Activated CD4-positive, alpha-beta T cell treated with anti-CD3 and anti-CD28 coated beads for 36 hours (primary cell): Measurements from ENCODE around the gene ADGRV1. TPM values are rescaled to one million over a fixed set of nuclear protein-coding genes. Genes with fewer than 3 reads are reported as not detected.
"Not testable (repeated sequence)": the region's sequence is repeated elsewhere in the genome, so short reads cannot be mapped to it uniquely, and the experiment has no call there.

Experiments used
- ATAC-seq: fragments of 200-7000 bp; cut with Tn5 transposase; one replicate; pipeline ENCODE4 v1.10.0; 2021; ENCODE audit warnings: mild to moderate bottlenecking, moderate library complexity
- CTCF ChIA-PET: fragments of 350-600 bp; sonication (Branson Sonifier 250); formaldehyde crosslinking; loops from one replicate; lab custom pipeline; 2021; ENCODE audit warnings: antibody characterized with exemption; lab: Charles Lee
- POLR2A ChIA-PET: fragments of 350-600 bp; sonication (Branson Sonifier 250); formaldehyde crosslinking; loops from one replicate; lab custom pipeline; 2021; ENCODE audit warnings: antibody characterized with exemption, inconsistent platforms; lab: Charles Lee
- DNase-seq: peaks from one replicate; pipeline ENCODE4 v3.0.0-alpha.2; 2020
- H3K27ac Mint-ChIP-seq: one replicate; pipeline ENCODE4 v1.8.0; 2021; ENCODE audit warnings: mixed read lengths
- H3K27me3 Mint-ChIP-seq: one replicate; pipeline ENCODE4 v1.8.0; 2021; ENCODE audit warnings: mixed read lengths
- H3K36me3 Mint-ChIP-seq: one replicate; pipeline ENCODE4 v1.8.0; 2021; ENCODE audit warnings: low read depth, mixed read lengths
- H3K4me1 Mint-ChIP-seq: one replicate; pipeline ENCODE4 v1.8.0; 2021; ENCODE audit warnings: mixed read lengths
- H3K4me3 Mint-ChIP-seq: one replicate; pipeline ENCODE4 v1.8.0; 2021; ENCODE audit warnings: mild to moderate bottlenecking, moderate library complexity, mixed read lengths
- H3K9me3 Mint-ChIP-seq: one replicate; pipeline ENCODE4 v1.8.0; 2021; ENCODE audit warnings: low read depth, mixed read lengths
- intact Hi-C, 2 experiments: fragments of 100-400 bp; cut with DNase I in 1 of 2; cut with micrococcal nuclease in 1 of 2; formaldehyde crosslinking; loops; one replicate each; pipeline versions ENCODE4 v1.14.2 to v1.15.1; 2022 to 2024; cut with DNase I, micrococcal nuclease
- total RNA-seq, 2 experiments: library from RNA; stranded (reverse); gene quantifications; one replicate each; pipeline ENCODE4 v1.2.3, GENCODE V29; 2021

Gene ADGRV1
- total RNA-seq, 2 experiments from 2014 or later: 0.02 to 0.12 TPM

- CTCF ChIA-PET: no interaction called here
- POLR2A ChIA-PET: no interaction called here
- H3K4me1 Mint-ChIP-seq: no peaks in the 10 kb centered on the region
- no peak overlapping the region for H3K4me3 Mint-ChIP-seq
- H3K27me3 Mint-ChIP-seq: no peaks in the 10 kb centered on the region
- no peak for ATAC-seq
- no peak for DNase-seq
- no peaks in the 10 kb centered on the region for H3K36me3 Mint-ChIP-seq
- intact Hi-C loops: no loop called here
- no peak overlapping the region for H3K27ac Mint-ChIP-seq
- no peaks in the 10 kb centered on the region for H3K9me3 Mint-ChIP-seq
These were observed 98.4 kb downstream of the ADGRV1 start for GRCh38 chr5:90657030-90657429.

- Mint-ChIP-seq H3K9me3 (no peaks in the 10 kb centered on the region), H3K27me3 (no peaks in the 10 kb centered on the region), H3K4me3 (no peak overlapping the region), H3K27ac (no peak overlapping the region), H3K4me1 (no peaks in the 10 kb centered on the region), H3K36me3 (no peaks in the 10 kb centered on the region)
- intact Hi-C loops: no loop called here
- ATAC-seq (no peak), DNase-seq (no peak)
- ChIA-PET CTCF (no interaction called here), POLR2A (no interaction called here)
These were observed 99.2 kb downstream of the ADGRV1 start for GRCh38 chr5:90657788-90658187.

- no peaks in the 10 kb centered on the region for H3K36me3 Mint-ChIP-seq
- no peak for DNase-seq
- CTCF ChIA-PET: no interaction called here
- no peak for ATAC-seq
- H3K27me3 Mint-ChIP-seq: no peaks in the 10 kb centered on the region
- H3K4me1 Mint-ChIP-seq: no peaks in the 10 kb centered on the region
- intact Hi-C loops: no loop called here
- H3K9me3 Mint-ChIP-seq: no peaks in the 10 kb centered on the region
- H3K4me3 Mint-ChIP-seq: no peak overlapping the region
- POLR2A ChIA-PET: no interaction called here
- no peak overlapping the region for H3K27ac Mint-ChIP-seq
These were observed 100.0 kb downstream of the ADGRV1 start for GRCh38 chr5:90658620-90659019.

- POLR2A ChIA-PET, H3K4me3 Mint-ChIP-seq, H3K36me3 Mint-ChIP-seq, H3K27ac Mint-ChIP-seq, ATAC-seq, DNase-seq, H3K9me3 Mint-ChIP-seq, intact Hi-C loops, H3K27me3 Mint-ChIP-seq, H3K4me1 Mint-ChIP-seq: not testable (repeated sequence)
- CTCF ChIA-PET: interaction anchor here (0.7 kb wide), 1 partner anchor 115 kb away, joined by 5 read pairs; no protein-coding TSS in a partner anchor
These were observed 109.5 kb downstream of the ADGRV1 start for GRCh38 chr5:90668079-90668565.

GRCh38 chr5:90675222-90675621 lies 116.6 kb downstream of the ADGRV1 start:
- intact Hi-C loops: no loop called here
- no peaks in the 10 kb centered on the region for H3K9me3 Mint-ChIP-seq
- no peak for ATAC-seq

GRCh38 chr5:90680921-90681563 lies 122.4 kb downstream of the ADGRV1 start:
- no peak overlapping the region for H3K27ac Mint-ChIP-seq
- H3K36me3 Mint-ChIP-seq: no peaks in the 10 kb centered on the region
- ATAC-seq (no peak), DNase-seq (no peak)
- ChIA-PET POLR2A (no interaction called here), CTCF (no interaction called here)
- intact Hi-C loops: no loop called here
- H3K4me1 Mint-ChIP-seq: no peaks in the 10 kb centered on the region
- no peak overlapping the region for H3K4me3 Mint-ChIP-seq
- H3K27me3 Mint-ChIP-seq: no peaks in the 10 kb centered on the region
- H3K9me3 Mint-ChIP-seq: no peaks in the 10 kb centered on the region

More at GRCh38 chr5:90675222-90675621, 116.6 kb downstream of the ADGRV1 start:
- H3K4me1 Mint-ChIP-seq: no peaks in the 10 kb centered on the region
- H3K36me3 Mint-ChIP-seq: no peaks in the 10 kb centered on the region
- H3K27me3 Mint-ChIP-seq: no peaks in the 10 kb centered on the region
- no peak overlapping the region for H3K27ac Mint-ChIP-seq
- ChIA-PET CTCF (no interaction called here), POLR2A (no interaction called here)
- no peak overlapping the region for H3K4me3 Mint-ChIP-seq
- no peak for DNase-seq

- no peaks in the 10 kb centered on the region for H3K36me3 Mint-ChIP-seq
- POLR2A ChIA-PET: no interaction called here
- CTCF ChIA-PET: no interaction called here
- ATAC-seq (no peak), DNase-seq (no peak)
- no peak overlapping the region for H3K4me3 Mint-ChIP-seq
- H3K27me3 Mint-ChIP-seq: no peaks in the 10 kb centered on the region
- intact Hi-C loops: no loop called here
- no peak overlapping the region for H3K27ac Mint-ChIP-seq
- H3K9me3 Mint-ChIP-seq: no peaks in the 10 kb centered on the region
- H3K4me1 Mint-ChIP-seq: no peaks in the 10 kb centered on the region
These were observed 123.7 kb downstream of the ADGRV1 start for GRCh38 chr5:90682278-90682677.

- Mint-ChIP-seq H3K4me1 (no peaks in the 10 kb centered on the region), H3K27ac (no peak overlapping the region), H3K4me3 (no peak overlapping the region), H3K36me3 (no peaks in the 10 kb centered on the region), H3K27me3 (no peaks in the 10 kb centered on the region), H3K9me3 (no peaks in the 10 kb centered on the region)
- DNase-seq: no peak
- POLR2A ChIA-PET: no interaction called here
- intact Hi-C loops: no loop called here
- ATAC-seq: no peak
- CTCF ChIA-PET: no interaction called here
These were observed 126.9 kb downstream of the ADGRV1 start for GRCh38 chr5:90685425-90686022.

GRCh38 chr5:90686363-90686762 lies 127.8 kb downstream of the ADGRV1 start:
- H3K27ac Mint-ChIP-seq, H3K4me1 Mint-ChIP-seq, DNase-seq, CTCF ChIA-PET, intact Hi-C loops, H3K27me3 Mint-ChIP-seq, H3K36me3 Mint-ChIP-seq, H3K4me3 Mint-ChIP-seq, POLR2A ChIA-PET, ATAC-seq, H3K9me3 Mint-ChIP-seq: not testable (repeated sequence)

- H3K36me3 Mint-ChIP-seq, CTCF ChIA-PET, ATAC-seq, intact Hi-C loops, H3K9me3 Mint-ChIP-seq, H3K4me3 Mint-ChIP-seq, DNase-seq, POLR2A ChIA-PET, H3K4me1 Mint-ChIP-seq, H3K27me3 Mint-ChIP-seq, H3K27ac Mint-ChIP-seq: not testable (repeated sequence)
These were observed 128.9 kb downstream of the ADGRV1 start for GRCh38 chr5:90687458-90687857.

GRCh38 chr5:90689064-90689463 lies 130.5 kb downstream of the ADGRV1 start:
- POLR2A ChIA-PET: no interaction called here
- DNase-seq (no peak), ATAC-seq (no peak)
- intact Hi-C loops: no loop called here
- CTCF ChIA-PET: no interaction called here
- no peak overlapping the region for H3K27ac Mint-ChIP-seq
- no peaks in the 10 kb centered on the region for H3K27me3 Mint-ChIP-seq
- H3K4me1 Mint-ChIP-seq: no peaks in the 10 kb centered on the region
- H3K36me3 Mint-ChIP-seq: no peaks in the 10 kb centered on the region
- H3K4me3 Mint-ChIP-seq: no peak overlapping the region
- H3K9me3 Mint-ChIP-seq: no peaks in the 10 kb centered on the region

GRCh38 chr5:90690307-90690706 lies 131.7 kb downstream of the ADGRV1 start:
- intact Hi-C loops: no loop called here
- Mint-ChIP-seq H3K27me3 (no peaks in the 10 kb centered on the region), H3K27ac (no peak overlapping the region), H3K36me3 (no peaks in the 10 kb centered on the region), H3K4me3 (no peak overlapping the region), H3K4me1 (no peaks in the 10 kb centered on the region), H3K9me3 (no peaks in the 10 kb centered on the region)
- CTCF ChIA-PET: no interaction called here
- no peak for DNase-seq
- POLR2A ChIA-PET: no interaction called here
- ATAC-seq: no peak
